ENCODE results near the gene MACROD2. TPM values are rescaled to one million over a fixed set of nuclear protein-coding genes. Genes with fewer than 3 reads are reported as not detected.
"Not testable (repeated sequence)": the region's sequence is repeated elsewhere in the genome, so short reads cannot be mapped to it uniquely, and the experiment has no call there.

MACROD2 gene
- total RNA-seq, 5 donors from 2014 or later (not counting 1 experiment from before 2014, with no cell fraction given) = 0.23 to 1.3 (median 0.51) TPM; not detected in 2

DNA sequence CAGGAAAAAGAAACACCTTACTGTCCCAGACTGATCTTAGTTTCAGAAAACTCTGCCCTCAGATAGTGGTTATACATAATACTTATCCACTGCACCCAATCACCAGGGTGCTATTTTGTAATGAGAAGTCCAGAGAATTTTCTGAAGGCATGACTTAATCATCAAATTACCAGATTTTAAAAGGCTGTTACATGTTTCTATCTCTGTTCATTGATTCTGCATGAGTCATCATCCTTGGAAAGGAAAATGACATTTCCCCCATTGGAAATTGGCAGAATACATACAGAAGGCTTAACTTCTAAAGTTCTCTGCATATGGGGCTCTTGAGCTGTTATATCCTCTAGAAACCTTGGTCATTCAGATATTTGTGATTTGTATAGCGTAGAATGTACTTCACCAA is 930.0 kb downstream of the MACROD2 start:
- H3K4me3 Mint-ChIP-seq = no peak overlapping the region
- DNase-seq (no peak), ATAC-seq (replicated peaks in 1 of 4) (no peak)
- WGBS (ENCODE audit: insufficient coverage) = no CpG with 5 or more reads among the region's 1 CpG
- H3K36me3 Mint-ChIP-seq = no peaks in the 10 kb centered on the region
- Histone ChIP-seq H3K4me3 (ENCODE audit: control insufficient read depth in 1 of 2, extremely low read depth in 1 of 2, low read length in 1 of 2) (no peak overlapping the region), H3K27me3 (replicated peaks in 1 of 2; ENCODE audit: control insufficient read depth in 2 of 2, extremely low read depth in 1 of 2, insufficient read depth in 2 of 2, low read length in 1 of 2) (no peaks in the 10 kb centered on the region), H3K9me3 (no peaks in the 10 kb centered on the region), H3K36me3 (ENCODE audit: control insufficient read depth in 2 of 2, extremely low read depth in 1 of 2, insufficient read depth in 1 of 2, low read length in 1 of 2) (no peaks in the 10 kb centered on the region), H3K4me1 (ENCODE audit: control insufficient read depth in 1 of 2, extremely low read depth in 1 of 2, insufficient read depth in 2 of 2, low read length in 2 of 2) (no peaks in the 10 kb centered on the region), H3K27ac (ENCODE audit: low read length) (no peak overlapping the region)
- H3K4me1 Mint-ChIP-seq = no peaks in the 10 kb centered on the region
- peaks cover 4 to 37% (median 6%) of the 10 kb centered on the region in 3 donors for H3K9me3 Mint-ChIP-seq
- no peaks in the 10 kb centered on the region for H3K27me3 Mint-ChIP-seq
- ChIA-PET CTCF (no interaction called here), POLR2A (no interaction called here)
- H3K27ac Mint-ChIP-seq = no peak overlapping the region

DNA sequence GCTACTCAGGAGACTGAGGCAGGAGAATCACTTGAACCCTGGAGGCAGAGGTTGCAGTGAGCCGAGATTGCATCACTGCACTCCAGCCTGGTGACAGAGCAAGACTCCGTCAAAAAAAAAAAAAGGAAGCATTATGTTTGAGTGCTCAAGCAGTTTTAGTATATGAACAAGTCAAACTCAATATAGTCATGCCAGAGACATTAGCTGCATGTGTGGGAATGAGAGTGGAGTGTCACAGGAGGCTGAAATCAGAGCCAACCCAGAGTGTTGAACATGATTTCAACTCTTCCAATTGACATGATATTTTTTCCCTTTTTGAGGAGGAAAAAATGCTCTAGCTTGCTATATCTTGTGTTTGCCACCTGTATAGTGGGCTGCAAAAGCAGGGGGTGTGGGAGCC is 931.1 kb downstream of the MACROD2 start:
- H3K4me3 ChIP-seq (ENCODE audit: control insufficient read depth in 1 of 2, extremely low read depth in 1 of 2, low read length in 1 of 2); H3K36me3 Mint-ChIP-seq; DNase-seq; H3K4me1 ChIP-seq (ENCODE audit: control insufficient read depth in 1 of 2, extremely low read depth in 1 of 2, insufficient read depth in 2 of 2, low read length in 2 of 2); H3K27me3 ChIP-seq (replicated peaks in 1 of 2; ENCODE audit: control insufficient read depth in 2 of 2, extremely low read depth in 1 of 2, insufficient read depth in 2 of 2, low read length in 1 of 2); H3K4me3 Mint-ChIP-seq; H3K27ac ChIP-seq (ENCODE audit: low read length); H3K27me3 Mint-ChIP-seq; H3K36me3 ChIP-seq (ENCODE audit: control insufficient read depth in 2 of 2, extremely low read depth in 1 of 2, insufficient read depth in 1 of 2, low read length in 1 of 2); ATAC-seq (replicated peaks in 1 of 4); H3K27ac Mint-ChIP-seq; H3K9me3 ChIP-seq; CTCF ChIA-PET; H3K4me1 Mint-ChIP-seq: not testable (repeated sequence)
- POLR2A ChIA-PET = interaction anchor here in 1 of 2 donors (0.5 kb wide), 1 partner anchor 10 kb away, joined by 3 read pairs; no protein-coding TSS in a partner anchor
- 100% methylated on average over 2 of the region's 2 CpGs for WGBS (ENCODE audit: insufficient coverage)
- H3K9me3 Mint-ChIP-seq = peaks cover 6 to 37% (median 6%) of the 10 kb centered on the region in 3 donors

DNA sequence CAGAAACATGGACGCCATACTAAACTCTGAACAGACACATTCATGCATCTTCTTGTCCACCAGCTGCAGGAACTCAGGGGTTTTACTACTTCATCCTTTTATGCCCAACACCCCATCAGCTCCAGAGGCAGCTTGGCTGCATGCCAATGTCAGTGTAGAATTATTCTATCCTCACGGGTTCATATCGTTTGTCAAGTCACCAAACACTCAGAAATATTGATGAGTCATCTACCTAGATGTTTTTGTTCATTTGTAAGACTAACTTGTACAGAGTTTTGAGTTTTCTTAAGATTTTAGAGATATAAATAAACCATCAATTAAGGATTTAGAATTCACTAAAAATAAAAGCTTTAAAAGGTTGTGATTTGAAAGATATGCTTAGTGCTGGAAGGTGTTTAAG is 932.8 kb downstream of the MACROD2 start:
- Histone ChIP-seq H3K4me1 (ENCODE audit: control insufficient read depth in 1 of 2, extremely low read depth in 1 of 2, insufficient read depth in 2 of 2, low read length in 2 of 2) (no peaks in the 10 kb centered on the region), H3K27me3 (replicated peaks in 1 of 2; ENCODE audit: control insufficient read depth in 2 of 2, extremely low read depth in 1 of 2, insufficient read depth in 2 of 2, low read length in 1 of 2) (no peaks in the 10 kb centered on the region), H3K9me3 (no peaks in the 10 kb centered on the region), H3K4me3 (ENCODE audit: control insufficient read depth in 1 of 2, extremely low read depth in 1 of 2, low read length in 1 of 2) (no peak overlapping the region), H3K36me3 (ENCODE audit: control insufficient read depth in 2 of 2, extremely low read depth in 1 of 2, insufficient read depth in 1 of 2, low read length in 1 of 2) (no peaks in the 10 kb centered on the region), H3K27ac (ENCODE audit: low read length) (no peak overlapping the region)
- no peaks in the 10 kb centered on the region for H3K4me1 Mint-ChIP-seq
- no peak for ATAC-seq (replicated peaks in 1 of 4)
- no peaks in the 10 kb centered on the region for H3K36me3 Mint-ChIP-seq
- H3K27me3 Mint-ChIP-seq = no peaks in the 10 kb centered on the region
- ChIA-PET POLR2A (no interaction called here), CTCF (no interaction called here)
- no peak overlapping the region for H3K4me3 Mint-ChIP-seq
- peaks cover 6 to 30% (median 6%) of the 10 kb centered on the region in 3 donors for H3K9me3 Mint-ChIP-seq
- no peak for DNase-seq
- 25% methylated on average over 1 of the region's 3 CpGs for WGBS (ENCODE audit: insufficient coverage)
- no peak overlapping the region for H3K27ac Mint-ChIP-seq

DNA sequence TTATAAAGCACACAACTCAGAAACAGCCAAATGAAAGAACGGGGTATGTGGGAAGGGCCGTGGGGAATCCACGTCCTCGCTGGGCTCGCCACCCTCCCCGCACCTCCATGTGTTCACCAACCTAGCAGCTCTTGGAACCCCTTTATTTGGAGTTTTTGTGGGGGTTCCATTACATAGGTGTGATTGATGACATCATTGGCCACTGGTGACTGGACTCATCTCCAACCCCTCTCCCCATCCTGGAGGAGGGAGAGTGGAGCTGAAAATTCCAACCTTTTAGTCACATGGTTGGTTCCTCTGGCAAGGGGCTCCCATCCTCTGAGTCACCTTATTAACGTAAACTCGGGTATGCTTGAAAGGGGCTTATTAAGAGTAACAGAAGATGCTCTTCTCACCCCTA is 934.1 kb downstream of the MACROD2 start:
- H3K27me3 ChIP-seq (replicated peaks in 1 of 2; ENCODE audit: control insufficient read depth in 2 of 2, extremely low read depth in 1 of 2, insufficient read depth in 2 of 2, low read length in 1 of 2) = no peaks in the 10 kb centered on the region
- H3K27ac ChIP-seq (ENCODE audit: low read length) = no peak overlapping the region
- H3K4me1 ChIP-seq (ENCODE audit: control insufficient read depth in 1 of 2, extremely low read depth in 1 of 2, insufficient read depth in 2 of 2, low read length in 2 of 2) = no peaks in the 10 kb centered on the region
- POLR2A ChIA-PET = no interaction called here
- DNase-seq (no peak), ATAC-seq (replicated peaks in 1 of 4) (no peak)
- H3K36me3 ChIP-seq (ENCODE audit: control insufficient read depth in 2 of 2, extremely low read depth in 1 of 2, insufficient read depth in 1 of 2, low read length in 1 of 2) = no peaks in the 10 kb centered on the region
- Mint-ChIP-seq H3K27ac (no peak overlapping the region), H3K36me3 (no peaks in the 10 kb centered on the region), H3K9me3 (peaks cover 6 to 30% (median 10%) of the 10 kb centered on the region in 3 donors), H3K4me1 (no peaks in the 10 kb centered on the region), H3K4me3 (no peak overlapping the region), H3K27me3 (no peaks in the 10 kb centered on the region)
- no peaks in the 10 kb centered on the region for H3K9me3 ChIP-seq
- H3K4me3 ChIP-seq (ENCODE audit: control insufficient read depth in 1 of 2, extremely low read depth in 1 of 2, low read length in 1 of 2) = no peak overlapping the region
- WGBS (ENCODE audit: insufficient coverage) = no CpG with 5 or more reads among the region's 8 CpGs
- CTCF ChIA-PET = no interaction called here

DNA sequence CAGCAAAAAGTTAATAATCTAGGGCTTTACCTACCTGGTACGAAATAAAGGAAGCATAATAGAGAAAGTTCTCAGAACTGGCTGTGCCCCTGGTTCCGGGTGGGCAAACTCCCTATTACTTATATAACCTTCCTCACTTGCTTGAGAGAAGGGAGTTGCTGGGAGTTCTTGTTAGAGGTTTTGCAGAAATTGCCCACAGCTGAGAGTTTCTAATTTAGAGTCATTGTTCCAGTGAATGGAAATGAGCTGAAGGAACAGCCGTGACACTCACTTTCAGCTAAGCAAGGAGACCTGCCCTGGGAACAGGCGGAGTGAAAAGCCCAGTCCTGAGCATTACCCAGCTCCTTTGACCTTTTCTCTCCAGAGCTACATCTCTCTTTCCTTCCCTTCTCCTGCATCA is 936.7 kb downstream of the MACROD2 start:
- H3K9me3 ChIP-seq = no peaks in the 10 kb centered on the region
- ATAC-seq (replicated peaks in 1 of 4) = no peak

DNA sequence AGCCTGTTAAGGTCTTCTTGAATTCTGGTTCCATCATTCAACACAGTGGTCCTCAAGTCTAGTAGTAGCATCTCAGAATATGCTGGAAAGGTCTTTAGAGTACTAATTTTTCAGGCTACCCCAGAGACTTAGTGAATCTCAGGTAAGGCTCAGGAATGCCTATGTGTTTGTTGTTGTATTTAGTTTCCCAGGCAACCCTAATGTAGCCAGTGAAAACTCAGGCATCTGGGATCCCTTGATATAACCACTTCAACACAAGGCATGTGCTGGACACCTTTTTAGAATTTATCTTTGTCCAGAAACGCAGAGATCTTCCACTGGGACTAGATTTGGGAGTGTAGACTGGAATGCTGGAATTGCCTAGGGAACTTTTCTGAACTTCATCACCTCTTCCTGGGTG is 940.0 kb downstream of the MACROD2 start:
- no peak overlapping the region for H3K27ac ChIP-seq (ENCODE audit: low read length)
- POLR2A ChIA-PET = no interaction called here
- H3K4me3 Mint-ChIP-seq = no peak overlapping the region
- H3K27me3 ChIP-seq (replicated peaks in 1 of 2; ENCODE audit: control insufficient read depth in 2 of 2, extremely low read depth in 1 of 2, insufficient read depth in 2 of 2, low read length in 1 of 2) = no peaks in the 10 kb centered on the region
- no peaks in the 10 kb centered on the region for H3K4me1 ChIP-seq (ENCODE audit: control insufficient read depth in 1 of 2, extremely low read depth in 1 of 2, insufficient read depth in 2 of 2, low read length in 2 of 2)
- ATAC-seq (replicated peaks in 1 of 4) (no peak), DNase-seq (no peak)
- H3K27me3 Mint-ChIP-seq = no peaks in the 10 kb centered on the region
- no peaks in the 10 kb centered on the region for H3K36me3 ChIP-seq (ENCODE audit: control insufficient read depth in 2 of 2, extremely low read depth in 1 of 2, insufficient read depth in 1 of 2, low read length in 1 of 2)
- CTCF ChIA-PET = no interaction called here
- no peak overlapping the region for H3K4me3 ChIP-seq (ENCODE audit: control insufficient read depth in 1 of 2, extremely low read depth in 1 of 2, low read length in 1 of 2)
- WGBS (ENCODE audit: insufficient coverage) = no CpG with 5 or more reads among the region's 1 CpG
- H3K27ac Mint-ChIP-seq = no peak overlapping the region
- peaks cover 11 to 29% (median 17%) of the 10 kb centered on the region in 3 donors for H3K9me3 Mint-ChIP-seq
- H3K4me1 Mint-ChIP-seq = no peaks in the 10 kb centered on the region
- H3K9me3 ChIP-seq = no peaks in the 10 kb centered on the region
- H3K36me3 Mint-ChIP-seq = no peaks in the 10 kb centered on the region

More for the DNA sequence above, 936.7 kb downstream of the MACROD2 start:
- ChIA-PET CTCF (no interaction called here), POLR2A (interaction anchor here in 1 of 2 donors (0.6 kb wide), 1 partner anchor 270 kb away, joined by 3 read pairs; no protein-coding TSS in a partner anchor)
- Mint-ChIP-seq H3K4me3 (no peak overlapping the region), H3K9me3 (peaks cover 8 to 35% (median 17%) of the 10 kb centered on the region in 3 donors), H3K4me1 (no peaks in the 10 kb centered on the region), H3K27me3 (no peaks in the 10 kb centered on the region), H3K36me3 (no peaks in the 10 kb centered on the region), H3K27ac (no peak overlapping the region)
- H3K27me3 ChIP-seq (replicated peaks in 1 of 2; ENCODE audit: control insufficient read depth in 2 of 2, extremely low read depth in 1 of 2, insufficient read depth in 2 of 2, low read length in 1 of 2) = no peaks in the 10 kb centered on the region
- no peak overlapping the region for H3K27ac ChIP-seq (ENCODE audit: low read length)
- no peaks in the 10 kb centered on the region for H3K36me3 ChIP-seq (ENCODE audit: control insufficient read depth in 2 of 2, extremely low read depth in 1 of 2, insufficient read depth in 1 of 2, low read length in 1 of 2)
- DNase-seq = no peak
- no peaks in the 10 kb centered on the region for H3K4me1 ChIP-seq (ENCODE audit: control insufficient read depth in 1 of 2, extremely low read depth in 1 of 2, insufficient read depth in 2 of 2, low read length in 2 of 2)
- 71% methylated on average over 1 of the region's 4 CpGs for WGBS (ENCODE audit: insufficient coverage)
- no peak overlapping the region for H3K4me3 ChIP-seq (ENCODE audit: control insufficient read depth in 1 of 2, extremely low read depth in 1 of 2, low read length in 1 of 2)

DNA sequence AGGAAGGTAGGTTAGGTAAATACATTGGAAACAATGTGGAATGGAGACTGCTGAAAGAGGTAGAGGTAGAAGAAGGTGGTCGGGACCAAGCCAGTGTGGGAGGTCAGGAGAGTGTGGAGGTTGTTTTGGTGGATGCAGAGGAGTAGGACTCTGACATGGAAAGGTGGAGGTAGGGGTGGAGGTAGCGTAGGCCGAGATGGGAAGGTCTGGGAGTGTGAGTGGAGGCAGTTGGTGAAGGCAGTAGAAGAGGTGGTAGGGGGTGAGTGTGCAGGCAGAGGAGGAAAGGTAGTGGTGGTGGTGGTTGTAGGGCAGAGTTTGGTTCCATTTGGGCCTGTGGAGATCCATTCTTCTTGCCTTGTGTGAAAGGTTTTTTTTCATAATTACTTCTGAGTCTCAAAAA is 941.7 kb downstream of the MACROD2 start:
- no peaks in the 10 kb centered on the region for H3K36me3 Mint-ChIP-seq
- no peaks in the 10 kb centered on the region for H3K4me1 Mint-ChIP-seq
- DNase-seq = no peak
- no peaks in the 10 kb centered on the region for H3K4me1 ChIP-seq (ENCODE audit: control insufficient read depth in 1 of 2, extremely low read depth in 1 of 2, insufficient read depth in 2 of 2, low read length in 2 of 2)
- no peak for ATAC-seq (replicated peaks in 1 of 4)
- no peak overlapping the region for H3K4me3 ChIP-seq (ENCODE audit: control insufficient read depth in 1 of 2, extremely low read depth in 1 of 2, low read length in 1 of 2)
- H3K27ac Mint-ChIP-seq = no peak overlapping the region
- H3K9me3 Mint-ChIP-seq = peaks cover 17 to 38% (median 18%) of the 10 kb centered on the region in 3 donors
- no peak overlapping the region for H3K27ac ChIP-seq (ENCODE audit: low read length)
- ChIA-PET CTCF (no interaction called here), POLR2A (no interaction called here)
- no peaks in the 10 kb centered on the region for H3K36me3 ChIP-seq (ENCODE audit: control insufficient read depth in 2 of 2, extremely low read depth in 1 of 2, insufficient read depth in 1 of 2, low read length in 1 of 2)
- no peaks in the 10 kb centered on the region for H3K9me3 ChIP-seq
- 63% methylated on average over 3 of the region's 3 CpGs for WGBS (ENCODE audit: insufficient coverage)
- no peak overlapping the region for H3K4me3 Mint-ChIP-seq
- no peaks in the 10 kb centered on the region for H3K27me3 ChIP-seq (replicated peaks in 1 of 2; ENCODE audit: control insufficient read depth in 2 of 2, extremely low read depth in 1 of 2, insufficient read depth in 2 of 2, low read length in 1 of 2)
- no peaks in the 10 kb centered on the region for H3K27me3 Mint-ChIP-seq

All from T-cell (primary cell).